Gastroesophageal sphincter (tissue), 4 donors: Measurements from ENCODE around the gene LARGE1. TPM values are rescaled to one million over a fixed set of nuclear protein-coding genes. Genes with fewer than 3 reads are reported as not detected.

Source experiments
- ATAC-seq: fragments of 150-250 bp; one replicate; pipeline ENCODE4 v1.9.1; 2016; ENCODE audit warnings: mild to moderate bottlenecking, moderate library complexity
- H3K27ac ChIP-seq, 4 donors: fragments of 200-600 bp; sonication (generic) in 3 of 4; 1 replicate in 3 of 4; 2 replicates in 1 of 4; pipeline ENCODE4 v1.5.1; 2016 to 2019
- H3K27me3 ChIP-seq: fragments of 200-600 bp; sonication (generic); one replicate; pipeline ENCODE4 v1.5.1; 2019
- H3K36me3 ChIP-seq, 2 donors: fragments of 200-600 bp; sonication (generic); one replicate each; pipeline ENCODE4 v1.5.1; 2019; ENCODE audit warnings: control low read depth in 1 of 2
- H3K4me1 ChIP-seq, 3 donors: fragments of 200-600 bp; sonication (generic); 1 replicate in 2 of 3; 2 replicates in 1 of 3; pipeline ENCODE4 v1.5.1; 2016 to 2019; ENCODE audit warnings: control low read depth in 2 of 3
- H3K4me3 ChIP-seq, 2 donors: fragments of 200-600 bp; sonication (generic); one replicate each; pipeline ENCODE4 v1.5.1; 2019; ENCODE audit warnings: mild to moderate bottlenecking in 1 of 2, moderate library complexity in 1 of 2
- H3K9me3 ChIP-seq, 3 donors: fragments of 200-600 bp; sonication (generic); one replicate each; pipeline ENCODE4 v1.5.1; 2017 to 2019; ENCODE audit warnings: control low read depth in 2 of 3
- CTCF ChIP-seq, 4 experiments: fragments of 200-600 bp in 2 of 4; fragments of 450-650 bp in 2 of 4; sonication (generic) in 1 of 4; IDR thresholded peaks; one replicate each; pipeline ENCODE4 v1.5.1; 2017 to 2019; ENCODE audit warnings: antibody characterized with exemption in 4 of 4, mild to moderate bottlenecking in 2 of 4, moderate library complexity in 2 of 4
- EP300 ChIP-seq: sonication (generic); formaldehyde crosslinking; IDR thresholded peaks from one replicate; pipeline ENCODE4 v1.6.1; 2017; ENCODE audit warnings: antibody characterized with exemption, mild to moderate bottlenecking
- POLR2A ChIP-seq, 2 donors: fragments of 450-650 bp; IDR thresholded peaks; one replicate each; pipeline ENCODE4 v1.6.1; 2017; ENCODE audit warnings: antibody characterized with exemption in 2 of 2, mild to moderate bottlenecking in 2 of 2, moderate library complexity in 1 of 2
- POLR2AphosphoS5 ChIP-seq: sonication (generic); formaldehyde crosslinking; IDR thresholded peaks from one replicate; pipeline ENCODE4 v1.6.1; 2017; ENCODE audit warnings: antibody characterized with exemption
- WGBS, 2 donors: methylation state at CpG; one replicate each; pipeline ENCODE4 v1.1.5; 2018; ENCODE audit warnings: low coverage in 1 of 2; 5-methylcytosine and 5-hydroxymethylcytosine counted together
- total RNA-seq, 4 donors: library from RNA; depleted of rRNA; stranded (reverse); fragments of >200 nt; gene quantifications; one replicate each; pipeline ENCODE4 v1.1.0, GENCODE V29; 2016

Gene LARGE1
- total RNA-seq, 4 donors from 2014 or later: 23.0 to 67.8 (median 48.0) TPM

- H3K4me1 ChIP-seq: no peaks in the 10 kb centered on the region
- no peak overlapping the region for H3K27ac ChIP-seq
- 90 to 100% methylated on average over 3 to 8 of the region's 11 CpGs for WGBS, 2 donors
- no peaks in the 10 kb centered on the region for H3K27me3 ChIP-seq
- H3K36me3 ChIP-seq: peaks cover 0 to 3% of the 10 kb centered on the region in 2 donors
- TF ChIP-seq POLR2AphosphoS5: no peak
- no peak for TF ChIP-seq CTCF (IDR thresholded peaks at IDR 0.05)
- TF ChIP-seq EP300: no peak
- TF ChIP-seq POLR2A (IDR thresholded peaks at IDR 0.05): no peak
- H3K9me3 ChIP-seq: no peaks in the 10 kb centered on the region
- H3K4me3 ChIP-seq: no peak overlapping the region
- ATAC-seq: no peak
Observed at GRCh38 chr22:33684087-33684486, 236.2 kb downstream of the LARGE1 start.

GRCh38 chr22:33682927-33683326 is 237.3 kb downstream of the LARGE1 start:
- TF ChIP-seq POLR2A (IDR thresholded peaks at IDR 0.05) (no peak), POLR2AphosphoS5 (no peak), CTCF (IDR thresholded peaks at IDR 0.05) (no peak), EP300 (no peak)
- no peak overlapping the region for H3K4me3 ChIP-seq
- no peaks in the 10 kb centered on the region for H3K9me3 ChIP-seq
- H3K27ac ChIP-seq: no peak overlapping the region
- H3K27me3 ChIP-seq: no peaks in the 10 kb centered on the region
- H3K36me3 ChIP-seq: peaks cover 0 to 3% of the 10 kb centered on the region in 2 donors
- no peaks in the 10 kb centered on the region for H3K4me1 ChIP-seq
- 63 to 100% methylated on average over 2 of the region's 2 CpGs for WGBS, 2 donors
- ATAC-seq: no peak

GRCh38 chr22:33680632-33681031 is 239.6 kb downstream of the LARGE1 start:
- no peaks in the 10 kb centered on the region for H3K4me1 ChIP-seq
- 94 to 97% methylated on average over 3 of the region's 3 CpGs for WGBS, 2 donors
- no peaks in the 10 kb centered on the region for H3K9me3 ChIP-seq
- no peaks in the 10 kb centered on the region for H3K27me3 ChIP-seq
- no peaks in the 10 kb centered on the region for H3K36me3 ChIP-seq
- ATAC-seq: no peak
- TF ChIP-seq EP300 (no peak), POLR2A (IDR thresholded peaks at IDR 0.05) (no peak), POLR2AphosphoS5 (no peak), CTCF (IDR thresholded peaks at IDR 0.05) (no peak)
- no peak overlapping the region for H3K27ac ChIP-seq
- H3K4me3 ChIP-seq: no peak overlapping the region

GRCh38 chr22:33678523-33678922 is 241.8 kb downstream of the LARGE1 start:
- Histone ChIP-seq H3K27me3 (no peaks in the 10 kb centered on the region), H3K9me3 (no peaks in the 10 kb centered on the region), H3K4me3 (no peak overlapping the region), H3K4me1 (no peaks in the 10 kb centered on the region), H3K27ac (no peak overlapping the region), H3K36me3 (no peaks in the 10 kb centered on the region)
- TF ChIP-seq EP300 (no peak), POLR2AphosphoS5 (no peak), CTCF (IDR thresholded peaks at IDR 0.05) (no peak), POLR2A (IDR thresholded peaks at IDR 0.05) (no peak)
- no peak for ATAC-seq
- 73 to 84% methylated on average over 3 to 9 of the region's 11 CpGs for WGBS, 2 donors

- Histone ChIP-seq H3K36me3 (no peaks in the 10 kb centered on the region), H3K9me3 (no peaks in the 10 kb centered on the region), H3K27ac (no peak overlapping the region), H3K4me3 (no peak overlapping the region), H3K27me3 (no peaks in the 10 kb centered on the region), H3K4me1 (no peaks in the 10 kb centered on the region)
- no peak for ATAC-seq
- no peak for TF ChIP-seq POLR2AphosphoS5
- no peak for TF ChIP-seq POLR2A (IDR thresholded peaks at IDR 0.05)
- TF ChIP-seq CTCF (IDR thresholded peaks at IDR 0.05): no peak
- TF ChIP-seq EP300: no peak
- 67 to 83% methylated on average over 3 of the region's 4 CpGs for WGBS, 2 donors
Observed at GRCh38 chr22:33677536-33677935, 242.7 kb downstream of the LARGE1 start.
